CD4-positive, CD25-positive, alpha-beta regulatory T cell (primary cell): ENCODE results near the gene COPB2. TPM values are rescaled to one million over a fixed set of nuclear protein-coding genes. Genes with fewer than 3 reads are reported as not detected.
"Not testable (repeated sequence)": the region's sequence is repeated elsewhere in the genome, so short reads cannot be mapped to it uniquely, and the experiment has no call there.

ENCODE experiments used
- ATAC-seq, 2 donors: fragments of 150-1000 bp; cut with Tn5 transposase; one replicate each; pipeline ENCODE4 v1.10.0; 2021; ENCODE audit warnings: low read depth in 2 of 2, moderate number of reproducible peaks in 2 of 2, moderate library complexity in 1 of 2
- DNase-seq, 3 donors: peaks; one replicate each; pipeline versions ENCODE4 v3.0.0 to v3.0.0-alpha.2; 2012 to 2022; ENCODE audit warnings: mixed read lengths in 1 of 3
- H3K27ac ChIP-seq: one replicate; pipeline ENCODE4 v1.7.0; 2013; ENCODE audit warnings: mild to moderate bottlenecking, low read length; ENCODE audit not compliant: insufficient read depth, poor library complexity, severe bottlenecking
- H3K27me3 ChIP-seq: one replicate; pipeline ENCODE4 v1.7.0; 2013; ENCODE audit warnings: low read length; ENCODE audit not compliant: control insufficient read depth, insufficient read depth
- H3K36me3 ChIP-seq: one replicate; pipeline ENCODE4 v1.7.0; 2013; ENCODE audit warnings: mild to moderate bottlenecking, low read length, moderate library complexity; ENCODE audit not compliant: control insufficient read depth, insufficient read depth
- H3K4me1 ChIP-seq: 2 replicates; pipeline ENCODE4 v1.7.0; 2013; ENCODE audit warnings: mild to moderate bottlenecking, low read length; ENCODE audit not compliant: insufficient read depth, control insufficient read depth, poor library complexity, severe bottlenecking
- H3K4me3 ChIP-seq: one replicate; pipeline ENCODE4 v1.7.0; 2013; ENCODE audit warnings: low read depth, mild to moderate bottlenecking, low read length, moderate library complexity
- H3K9me3 ChIP-seq, 2 experiments: 1 replicate in 1 of 2; 2 replicates in 1 of 2; pipeline ENCODE4 v1.7.0; 2013; ENCODE audit warnings: low read length in 2 of 2, mild to moderate bottlenecking in 1 of 2, moderate library complexity in 1 of 2; ENCODE audit not compliant: control insufficient read depth in 2 of 2
- H3K27ac Mint-ChIP-seq, 3 donors: one replicate each; pipeline ENCODE4 v1.8.0; 2020 to 2022; ENCODE audit warnings: mild to moderate bottlenecking in 3 of 3, mixed read lengths in 3 of 3, moderate library complexity in 2 of 3
- H3K27me3 Mint-ChIP-seq: one replicate; pipeline ENCODE4 v1.8.0; 2022; ENCODE audit warnings: mild to moderate bottlenecking, mixed read lengths
- H3K36me3 Mint-ChIP-seq: one replicate; pipeline ENCODE4 v1.8.0; 2020; ENCODE audit warnings: mixed read lengths
- H3K4me1 Mint-ChIP-seq, 4 donors: one replicate each; pipeline ENCODE4 v1.8.0; 2020 to 2022; ENCODE audit warnings: mixed read lengths in 4 of 4, mild to moderate bottlenecking in 1 of 4
- H3K4me3 Mint-ChIP-seq, 4 donors: one replicate each; pipeline ENCODE4 v1.8.0; 2020 to 2022; ENCODE audit warnings: mild to moderate bottlenecking in 4 of 4, mixed read lengths in 4 of 4, moderate library complexity in 3 of 4
- H3K9me3 Mint-ChIP-seq, 7 donors: one replicate each; pipeline ENCODE4 v1.8.0; 2020 to 2022; ENCODE audit warnings: mixed read lengths in 7 of 7, mild to moderate bottlenecking in 3 of 7, moderate library complexity in 2 of 7
- polyA plus RNA-seq, 4 donors: library from polyadenylated mRNA; unstranded; fragments of 300-500 nt; fragmentation: Illumina TruSeq; gene quantifications; one replicate each; pipeline ENCODE4 v1.2.3, GENCODE V29; 2021
- total RNA-seq: library from RNA; stranded (reverse); gene quantifications from one replicate; pipeline ENCODE4 v1.2.3, GENCODE V29; 2022

Gene COPB2
- total and polyA plus RNA-seq, 5 donors from 2014 or later: 32.7 to 80.6 (median 67.6) TPM

DNA sequence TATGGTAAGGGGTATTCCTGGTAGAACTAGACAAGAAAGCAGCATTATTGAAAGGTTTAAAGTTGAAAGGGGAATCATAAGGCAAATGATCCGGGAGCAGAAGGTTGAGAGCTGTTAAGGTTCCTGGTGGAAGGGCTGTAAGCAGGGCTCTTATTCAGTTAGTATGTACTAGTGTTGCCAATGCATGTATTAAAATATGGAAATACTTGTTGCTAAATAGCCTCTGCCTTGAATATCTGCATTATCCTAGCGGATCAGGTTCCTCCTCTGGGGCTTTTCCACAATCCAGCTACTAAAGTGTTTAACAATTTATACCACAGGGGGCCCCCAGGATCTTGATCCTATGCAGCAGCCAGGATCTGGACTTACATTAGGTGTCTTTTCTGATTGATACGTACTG is 7.3 kb upstream of the COPB2 start:
- Mint-ChIP-seq H3K36me3 (peaks cover 4% of the 10 kb centered on the region), H3K4me1 (peaks cover 0 to 3% (median 0%) of the 10 kb centered on the region in 4 donors)

DNA sequence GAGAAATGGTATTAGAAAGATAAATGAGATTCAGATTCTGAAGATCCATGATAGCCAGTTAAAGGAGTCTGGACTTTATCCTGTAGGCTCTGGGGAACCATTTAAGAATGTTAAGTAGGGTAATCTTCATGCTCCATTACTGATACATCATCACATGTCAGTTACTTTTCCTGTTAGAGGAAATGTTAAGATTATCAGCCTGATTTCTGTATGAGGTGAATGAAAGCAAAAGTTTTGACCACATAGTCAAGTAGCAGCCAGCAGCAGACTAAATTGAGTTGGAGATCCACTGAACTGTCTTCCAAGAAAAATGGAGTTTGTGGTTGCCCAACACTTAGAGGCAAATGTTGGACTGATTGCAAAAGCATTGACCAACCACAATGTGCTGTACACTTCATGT is 4.7 kb upstream of the COPB2 start:
- Mint-ChIP-seq H3K4me1 (peaks cover 6 to 15% (median 8%) of the 10 kb centered on the region in 4 donors), H3K9me3 (peaks cover 0 to 1% (median 0%) of the 10 kb centered on the region in 7 donors), H3K4me3 (no peak overlapping the region), H3K27me3 (peaks cover 17% of the 10 kb centered on the region), H3K36me3 (no peaks in the 10 kb centered on the region), H3K27ac (no peak overlapping the region)
- peaks cover 2% of the 10 kb centered on the region for H3K27me3 ChIP-seq
- H3K36me3 ChIP-seq: no peaks in the 10 kb centered on the region
- peaks cover 5% of the 10 kb centered on the region for H3K4me1 ChIP-seq
- no peak overlapping the region for H3K27ac ChIP-seq
- H3K4me3 ChIP-seq: no peak overlapping the region
- ATAC-seq: no peak
- H3K9me3 ChIP-seq: no peaks in the 10 kb centered on the region
- no peak for DNase-seq

More for the DNA sequence above, 7.3 kb upstream of the COPB2 start:
- Histone ChIP-seq H3K9me3 (peaks cover 0 to 4% of the 10 kb centered on the region in 2 experiments), H3K36me3 (no peaks in the 10 kb centered on the region), H3K27ac (no peak overlapping the region), H3K27me3 (peaks cover 3% of the 10 kb centered on the region), H3K4me1 (no peaks in the 10 kb centered on the region), H3K4me3 (no peak overlapping the region)
- H3K27ac Mint-ChIP-seq: no peak overlapping the region
- peaks cover 0 to 7% (median 1%) of the 10 kb centered on the region in 7 donors for H3K9me3 Mint-ChIP-seq
- no peak for DNase-seq
- no peak overlapping the region for H3K4me3 Mint-ChIP-seq
- peaks cover 19% of the 10 kb centered on the region for H3K27me3 Mint-ChIP-seq
- no peak for ATAC-seq

DNA sequence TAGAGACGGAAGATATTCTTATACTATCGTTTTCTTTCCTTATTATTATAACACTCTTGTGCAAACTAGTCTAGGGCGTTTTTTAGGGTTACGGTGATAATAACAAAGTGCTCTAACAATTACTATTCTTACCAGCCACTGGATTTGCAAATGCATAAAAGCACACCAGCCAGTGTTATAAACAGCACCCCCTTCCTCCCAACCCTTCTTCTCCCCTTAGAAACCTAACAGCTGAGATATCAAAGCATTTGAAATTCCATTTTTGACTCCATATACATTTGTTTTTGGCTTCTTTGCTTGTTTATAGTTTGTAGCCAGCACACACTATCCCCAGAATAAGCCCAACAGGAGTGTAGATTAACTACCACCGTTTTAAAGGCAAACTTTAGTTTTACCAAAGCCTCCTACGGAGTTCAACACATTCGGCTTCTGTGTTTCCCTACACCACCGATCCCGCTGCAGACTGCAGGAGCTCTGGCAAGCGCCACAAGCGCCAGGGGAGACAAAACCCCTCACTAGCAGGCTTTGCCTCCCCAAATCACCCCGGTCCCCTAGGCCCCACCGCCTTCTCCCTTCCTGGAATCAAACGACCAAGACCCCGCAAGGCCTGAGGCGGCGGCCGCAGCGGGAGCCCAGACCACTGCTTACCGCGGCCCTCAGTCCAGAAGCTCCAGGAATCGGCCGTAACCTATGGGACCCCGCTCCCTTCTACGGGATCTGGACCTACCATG is 461 bp downstream of the COPB2 start:
- peaks cover 29 to 60% (median 42%) of the 10 kb centered on the region in 4 donors for H3K4me1 Mint-ChIP-seq
- Histone ChIP-seq H3K27me3 (no peaks in the 10 kb centered on the region), H3K36me3 (peaks cover 3% of the 10 kb centered on the region), H3K4me1 (peaks cover 29% of the 10 kb centered on the region), H3K4me3 (peak overlapping the region; percentile 99), H3K9me3 (no peaks in the 10 kb centered on the region), H3K27ac (peak overlapping the region; percentile 87)
- peak overlapping the region; percentile 94 to 100 (median 98) for H3K27ac Mint-ChIP-seq
- peak overlapping the region; percentile 97 to 99 (median 98) for H3K4me3 Mint-ChIP-seq
- H3K9me3 Mint-ChIP-seq: peaks cover 0 to 1% (median 0%) of the 10 kb centered on the region in 7 donors
- peak in 1 of 3 donors; percentile 55 for DNase-seq
- peaks cover 10% of the 10 kb centered on the region for H3K27me3 Mint-ChIP-seq
- ATAC-seq: peak; percentile 12 to 13
- no peaks in the 10 kb centered on the region for H3K36me3 Mint-ChIP-seq

DNA sequence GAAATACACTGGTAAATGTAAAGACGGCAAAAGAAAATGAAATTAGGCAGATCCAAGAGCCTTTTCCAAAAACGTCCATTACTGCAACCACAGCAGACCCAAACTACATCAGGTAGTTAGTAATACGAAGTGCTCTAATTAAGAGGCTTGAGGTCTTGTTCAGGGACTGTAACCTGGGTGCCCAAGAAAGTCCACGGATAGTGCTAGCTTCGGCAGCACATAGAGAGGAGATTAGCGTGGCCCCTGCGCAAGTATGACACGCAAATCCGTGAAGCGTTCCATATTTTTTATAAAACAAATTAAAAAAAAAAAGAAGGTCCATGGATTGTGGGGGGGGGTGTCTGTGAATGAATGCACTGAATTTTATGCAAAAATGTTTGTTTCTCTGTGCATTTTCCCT is 1.4 kb downstream of the COPB2 start:
- peaks cover 29% of the 10 kb centered on the region for H3K4me1 ChIP-seq
- Mint-ChIP-seq H3K27ac (peak overlapping the region in 1 of 3 donors; percentile 98), H3K9me3 (no peaks in the 10 kb centered on the region), H3K36me3 (no peaks in the 10 kb centered on the region), H3K4me3 (peak overlapping the region; percentile 71 to 98 (median 88)), H3K27me3 (peaks cover under 1% of the 10 kb centered on the region), H3K4me1 (peaks cover 29 to 64% (median 43%) of the 10 kb centered on the region in 4 donors)
- no peak overlapping the region for H3K27ac ChIP-seq
- no peak for DNase-seq
- no peaks in the 10 kb centered on the region for H3K27me3 ChIP-seq
- H3K36me3 ChIP-seq: peaks cover 6% of the 10 kb centered on the region
- H3K9me3 ChIP-seq: no peaks in the 10 kb centered on the region
- peak overlapping the region; percentile 23 for H3K4me3 ChIP-seq
- no peak for ATAC-seq

DNA sequence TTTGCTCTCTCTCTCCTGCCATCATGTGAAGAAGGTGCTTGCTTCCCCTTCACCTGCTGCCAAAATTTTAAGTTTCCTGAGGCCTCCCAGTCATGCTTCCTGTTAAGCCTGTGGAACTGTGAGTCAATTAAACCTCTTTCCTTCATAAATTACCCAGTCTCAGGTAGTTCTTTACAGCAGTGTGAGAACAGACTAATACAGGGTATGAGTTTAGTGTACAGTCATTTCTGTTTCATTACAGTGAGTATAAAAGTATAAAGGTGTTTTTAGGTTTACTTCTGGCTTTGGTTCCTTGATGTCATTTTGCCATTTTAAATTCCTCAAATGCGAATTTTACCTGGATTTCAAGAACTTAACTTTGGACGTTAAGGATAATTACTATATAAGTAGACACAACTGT is 7.2 kb downstream of the COPB2 start:
- not testable (repeated sequence) for DNase-seq, H3K27ac Mint-ChIP-seq, ATAC-seq, H3K4me3 Mint-ChIP-seq, H3K4me3 ChIP-seq, H3K4me1 ChIP-seq, H3K9me3 Mint-ChIP-seq, H3K27me3 ChIP-seq, H3K27ac ChIP-seq, H3K9me3 ChIP-seq, H3K27me3 Mint-ChIP-seq
- H3K36me3 ChIP-seq: peaks cover 61% of the 10 kb centered on the region
- peaks cover 38 to 57% (median 42%) of the 10 kb centered on the region in 4 donors for H3K4me1 Mint-ChIP-seq
- peaks cover 25% of the 10 kb centered on the region for H3K36me3 Mint-ChIP-seq

DNA sequence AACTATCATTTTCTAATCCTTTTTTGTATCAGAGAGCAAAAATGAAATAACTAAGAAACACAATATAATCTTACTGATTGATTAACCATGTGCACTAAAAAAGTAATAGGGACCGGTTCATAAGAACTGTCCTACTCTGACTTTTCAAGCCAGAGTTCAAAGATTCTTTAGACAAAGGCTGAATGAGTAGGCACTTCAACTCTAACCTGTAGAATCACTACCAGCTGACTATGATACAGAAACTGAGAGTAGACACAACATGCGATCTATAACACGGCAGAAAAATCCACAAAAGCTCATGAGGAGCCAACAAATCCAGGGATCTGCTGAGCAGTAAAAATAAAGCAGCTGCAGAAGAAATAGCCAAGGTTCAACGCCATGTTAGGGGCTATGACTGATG is 8.9 kb downstream of the COPB2 start:
- Histone ChIP-seq H3K27me3 (no peaks in the 10 kb centered on the region), H3K9me3 (no peaks in the 10 kb centered on the region), H3K36me3 (peaks cover 75% of the 10 kb centered on the region), H3K4me3 (no peak overlapping the region), H3K27ac (no peak overlapping the region), H3K4me1 (no peaks in the 10 kb centered on the region)
- H3K4me1 Mint-ChIP-seq: peaks cover 26 to 43% (median 33%) of the 10 kb centered on the region in 4 donors
- H3K36me3 Mint-ChIP-seq: peaks cover 28% of the 10 kb centered on the region
- no peak overlapping the region for H3K4me3 Mint-ChIP-seq
- ATAC-seq: no peak
- no peaks in the 10 kb centered on the region for H3K9me3 Mint-ChIP-seq
- DNase-seq: no peak
- no peaks in the 10 kb centered on the region for H3K27me3 Mint-ChIP-seq
- no peak overlapping the region for H3K27ac Mint-ChIP-seq

DNA sequence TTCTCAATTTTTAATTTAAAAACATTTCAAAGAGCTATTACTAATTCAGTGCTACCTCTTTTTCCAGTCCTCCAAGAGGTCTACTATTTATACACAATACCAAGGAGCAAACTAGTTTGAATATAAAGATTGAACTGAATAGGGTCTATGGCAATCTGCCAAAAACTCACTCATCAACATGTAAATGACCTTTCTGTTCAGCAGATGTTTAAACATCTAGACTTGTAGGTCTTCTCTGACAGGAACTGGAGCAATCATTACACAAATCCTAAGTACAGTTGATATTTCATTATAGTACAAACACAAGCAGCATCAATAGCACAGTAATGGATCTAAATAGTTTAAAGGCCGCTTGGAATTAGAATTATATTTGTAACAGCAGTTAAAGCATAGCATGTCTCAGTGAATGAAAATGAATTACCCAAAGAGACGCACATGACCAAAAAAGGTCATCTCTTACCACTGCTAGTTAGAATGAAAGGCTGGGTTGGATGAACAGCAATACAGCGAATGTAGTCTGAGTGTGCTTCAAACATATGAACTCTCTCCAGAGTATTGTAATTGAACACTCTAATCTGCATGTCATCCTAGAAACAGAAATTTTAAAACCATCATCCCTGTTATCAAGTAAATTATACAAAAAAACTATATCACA is 10.7 kb downstream of the COPB2 start:
- Mint-ChIP-seq H3K27ac (no peak overlapping the region), H3K4me3 (no peak overlapping the region), H3K27me3 (no peaks in the 10 kb centered on the region), H3K9me3 (no peaks in the 10 kb centered on the region), H3K36me3 (peaks cover 43% of the 10 kb centered on the region), H3K4me1 (peaks cover 20 to 31% (median 27%) of the 10 kb centered on the region in 4 donors)
- H3K27me3 ChIP-seq: no peaks in the 10 kb centered on the region
- H3K9me3 ChIP-seq: no peaks in the 10 kb centered on the region
- no peaks in the 10 kb centered on the region for H3K4me1 ChIP-seq
- DNase-seq (no peak), ATAC-seq (no peak)
- no peak overlapping the region for H3K4me3 ChIP-seq
- no peak overlapping the region for H3K27ac ChIP-seq
- peaks cover 90% of the 10 kb centered on the region for H3K36me3 ChIP-seq
